A673 (cell line): ENCODE data around the gene STRIP1. TPM values are rescaled to one million over a fixed set of nuclear protein-coding genes. Genes with fewer than 3 reads are reported as not detected.

Source experiments
- BruUV-seq: library from RNA; stranded (reverse); fragments of 400-500 nt; replicated peaks from 2 replicates; lab custom pipeline; 2021; lab: Mats Ljungman, UMichigan
- CTCF ChIA-PET: fragments of 300-600 bp; sonication (Branson Sonifier 250); formaldehyde crosslinking; loops from one replicate; lab custom pipeline; 2022; ENCODE audit warnings: antibody characterized with exemption; lab: Charles Lee
- POLR2A ChIA-PET: fragments of 300-600 bp; sonication (Branson Sonifier 250); formaldehyde crosslinking; loops from one replicate; lab custom pipeline; 2022; ENCODE audit warnings: antibody characterized with exemption; ENCODE audit not compliant: low non-redundant PET; lab: Charles Lee
- DNase-seq: peaks from one replicate; pipeline ENCODE4 v3.0.0-alpha.2; 2015; ENCODE audit warnings: low spot score
- H3K27ac ChIP-seq: fragments of 200-600 bp; sonication (generic); 2 replicates; pipeline ENCODE4 v1.5.1; 2016; ENCODE audit warnings: mixed run types, low read depth, mild to moderate bottlenecking, mixed read lengths, antibody characterized with exemption, low read length; ENCODE audit not compliant: poor library complexity, severe bottlenecking
- H3K27me3 ChIP-seq: fragments of 200-600 bp; sonication (generic); replicated peaks from 2 replicates; pipeline ENCODE4 v1.6.1; 2017; ENCODE audit warnings: mixed run types, low read depth, mild to moderate bottlenecking, mixed read lengths, antibody characterized with exemption, low read length; ENCODE audit not compliant: insufficient read depth, poor library complexity
- H3K36me3 ChIP-seq: fragments of 200-600 bp; sonication (generic); 2 replicates; pipeline ENCODE4 v1.6.1; 2016; ENCODE audit warnings: mixed run types, mild to moderate bottlenecking, mixed read lengths, antibody characterized with exemption, low read length; ENCODE audit not compliant: insufficient read depth, poor library complexity, severe bottlenecking
- H3K4me1 ChIP-seq: fragments of 200-600 bp; sonication (generic); 2 replicates; pipeline ENCODE4 v1.6.1; 2017; ENCODE audit warnings: mixed run types, mild to moderate bottlenecking, mixed read lengths, antibody characterized with exemption, low read length; ENCODE audit not compliant: insufficient read depth, poor library complexity, severe bottlenecking
- H3K4me3 ChIP-seq: fragments of 200-600 bp; sonication (generic); 2 replicates; pipeline ENCODE4 v1.5.1; 2016; ENCODE audit warnings: low read depth, mixed run types, mild to moderate bottlenecking, mixed read lengths, low read length; ENCODE audit not compliant: poor library complexity, severe bottlenecking
- H3K9me3 ChIP-seq: fragments of 200-600 bp; sonication (generic); 2 replicates; pipeline ENCODE4 v1.6.1; 2016; ENCODE audit warnings: mixed run types, low read depth, mild to moderate bottlenecking, mixed read lengths, antibody characterized with exemption, low read length; ENCODE audit not compliant: poor library complexity, severe bottlenecking
- CTCF ChIP-seq: fragments of 300-800, 200-600 bp; sonication (generic); conservative IDR thresholded peaks from 2 replicates; pipeline ENCODE4 v1.5.1; 2017; ENCODE audit warnings: low read depth, mild to moderate bottlenecking, antibody characterized with exemption, low read length, moderate library complexity, mixed read lengths
- EZH2 ChIP-seq: fragments of 200-600 bp; sonication (generic); IDR thresholded peaks from 2 replicates; pipeline ENCODE4 v1.6.1; 2017; ENCODE audit warnings: borderline replicate concordance, low read depth, mild to moderate bottlenecking, mixed read lengths, antibody characterized with exemption, low read length; ENCODE audit not compliant: poor library complexity, severe bottlenecking
- intact Hi-C: fragments of 100-400 bp; cut with micrococcal nuclease; formaldehyde crosslinking; loops from one replicate; pipeline ENCODE4 v1.10.0; 2022; ENCODE audit not compliant: unreplicated experiment
- total RNA-seq: library from RNA; stranded (reverse); gene quantifications from 2 replicates; pipeline ENCODE4 v1.2.3, GENCODE V29; 2021

STRIP1 gene
- total RNA-seq, 1 experiment from 2014 or later = 57.7 TPM

GRCh38 chr1:110091791-110092190, 57.4 kb downstream of the STRIP1 start:
- CTCF ChIA-PET = interaction anchor here (1.2 to 2.5 kb wide), 2 partner anchors 14 to 32 kb away, joined by 3 to 6 read pairs; no protein-coding TSS in a partner anchor
- no peak for DNase-seq
- no peaks in the 10 kb centered on the region for H3K4me1 ChIP-seq

GRCh38 chr1:110092991-110093390, 58.6 kb downstream of the STRIP1 start:
- Histone ChIP-seq H3K4me1 (no peaks in the 10 kb centered on the region), H3K27me3 (peaks cover 53% of the 10 kb centered on the region), H3K27ac (no peak overlapping the region), H3K36me3 (no peaks in the 10 kb centered on the region), H3K9me3 (no peaks in the 10 kb centered on the region), H3K4me3 (no peak overlapping the region)
- ChIA-PET POLR2A (interaction anchor here (0.5 kb wide), 1 partner anchor 260 kb away, joined by 9 read pairs; no protein-coding TSS in a partner anchor), CTCF (no interaction called here)
- no peak for DNase-seq
- no TSS peak for BruUV-seq
- intact Hi-C loops = no loop called here
- TF ChIP-seq EZH2 = no peak

More at GRCh38 chr1:110091791-110092190, 57.4 kb downstream of the STRIP1 start:
- BruUV-seq = no TSS peak
- Histone ChIP-seq H3K9me3 (no peaks in the 10 kb centered on the region), H3K27me3 (peaks cover 60% of the 10 kb centered on the region), H3K4me3 (no peak overlapping the region), H3K36me3 (no peaks in the 10 kb centered on the region), H3K27ac (no peak overlapping the region)
- POLR2A ChIA-PET = interaction anchor here (0.6 kb wide), 1 partner anchor 26 kb away, joined by 5 read pairs; no protein-coding TSS in a partner anchor
- TF ChIP-seq EZH2 (no peak), CTCF (no peak)
- intact Hi-C loops = no loop called here

GRCh38 chr1:110094931-110095654, 60.7 kb downstream of the STRIP1 start:
- no TSS peak for BruUV-seq
- ChIA-PET POLR2A (no interaction called here), CTCF (no interaction called here)
- Histone ChIP-seq H3K9me3 (no peaks in the 10 kb centered on the region), H3K27me3 (peaks cover 48% of the 10 kb centered on the region), H3K27ac (no peak overlapping the region), H3K4me1 (no peaks in the 10 kb centered on the region), H3K4me3 (no peak overlapping the region), H3K36me3 (no peaks in the 10 kb centered on the region)
- no peak for DNase-seq
- intact Hi-C loops = no loop called here
- no peak for TF ChIP-seq CTCF
- no peak for TF ChIP-seq EZH2
